NCI-H2029 (cell line): Measurements from ENCODE around the gene HADHA.

Experiments used
- DNase-seq: peaks from one replicate; lab custom pipeline; 2025; lab: John Stamatoyannopoulos, UW

The HADHA gene

DNA sequence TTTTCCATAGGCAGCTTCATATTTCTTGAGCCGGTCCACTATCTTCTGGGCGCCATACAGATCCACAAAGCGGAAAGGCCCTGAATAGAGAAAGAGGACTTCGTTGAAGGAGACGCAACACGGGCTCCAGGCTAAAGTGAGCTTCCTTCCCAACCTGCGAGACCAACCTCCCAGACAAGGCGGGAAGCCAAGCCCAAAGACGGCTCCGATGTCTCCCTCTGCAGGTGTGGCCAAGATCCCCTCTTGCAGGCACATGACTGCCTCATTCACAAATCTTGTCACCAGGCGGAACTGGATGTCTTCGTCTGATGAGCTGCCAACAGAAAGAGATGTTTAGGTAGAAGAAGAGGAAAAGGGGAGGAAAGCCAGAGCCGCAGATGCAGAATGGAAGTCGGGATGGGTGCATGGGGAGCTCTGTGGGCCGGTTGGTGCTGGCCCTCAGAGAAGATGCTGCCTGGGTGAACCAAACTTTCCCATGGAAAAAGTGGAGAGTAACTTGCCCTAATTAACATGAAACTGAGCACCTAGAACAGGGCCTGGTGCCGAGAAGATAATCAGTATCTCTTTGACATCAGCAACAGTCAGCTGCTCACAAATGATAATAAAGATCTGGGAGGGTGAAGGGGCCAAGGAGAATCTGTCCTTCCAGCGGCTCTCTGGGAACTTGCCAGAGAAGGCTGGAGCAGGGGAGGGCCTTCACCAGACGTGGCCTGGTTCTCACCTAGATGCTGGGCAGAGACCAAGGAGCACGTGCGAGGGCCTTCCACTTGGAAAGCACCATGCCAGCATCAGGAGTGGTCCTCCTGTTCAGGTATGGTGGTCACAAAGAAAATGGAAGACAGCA is 52.9 kb downstream of the HADHA start:
- no peak for DNase-seq

DNA sequence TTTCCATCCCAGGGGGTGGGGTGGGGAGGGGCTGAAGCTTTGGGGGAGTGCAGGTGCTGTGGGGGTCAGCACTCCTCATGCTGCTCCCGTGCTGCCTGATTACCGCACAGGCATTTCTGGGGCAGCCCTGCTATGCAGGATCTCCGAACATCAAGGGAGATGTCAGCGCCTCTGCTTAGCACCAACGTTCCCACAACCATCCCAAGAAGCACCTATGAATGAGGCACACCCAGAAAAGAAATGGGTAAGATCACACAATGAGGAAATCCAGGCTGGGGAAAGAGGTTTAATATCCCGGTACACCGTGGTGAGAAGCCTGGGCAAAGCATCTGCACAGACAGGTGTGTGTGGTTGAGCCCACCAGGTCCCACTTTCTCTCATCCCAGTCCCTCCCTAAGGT is 54.1 kb downstream of the HADHA start:
- no peak for DNase-seq

GRCh38 chr2:26189751-26190150 is 54.7 kb downstream of the HADHA start:
- no peak for DNase-seq

DNA sequence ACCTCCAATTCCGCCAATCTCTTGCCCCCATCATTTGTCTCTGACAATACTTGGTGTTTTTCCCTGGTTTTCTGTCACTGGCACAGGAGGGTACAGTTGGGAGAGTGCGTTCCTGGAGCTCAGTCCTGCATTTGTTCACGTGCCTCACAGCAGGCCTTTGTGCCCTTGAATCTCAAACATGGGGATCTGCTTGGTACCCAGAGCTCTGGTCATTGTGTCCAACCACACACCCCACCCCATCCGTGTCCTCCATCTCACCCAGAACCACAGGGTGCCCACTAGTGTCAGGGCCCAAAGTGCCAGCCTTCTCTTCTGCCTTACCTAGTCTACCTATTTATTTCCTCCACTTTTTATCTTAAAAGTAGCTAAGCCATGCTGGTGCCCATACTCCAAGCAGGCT is 55.3 kb downstream of the HADHA start:
- DNase-seq, result no peak

- DNase-seq, result no peak
These were observed 56.8 kb downstream of the HADHA start for GRCh38 chr2:26187537-26188104.

GRCh38 chr2:26187114-26187513 is 57.3 kb downstream of the HADHA start:
- no peak for DNase-seq

DNA sequence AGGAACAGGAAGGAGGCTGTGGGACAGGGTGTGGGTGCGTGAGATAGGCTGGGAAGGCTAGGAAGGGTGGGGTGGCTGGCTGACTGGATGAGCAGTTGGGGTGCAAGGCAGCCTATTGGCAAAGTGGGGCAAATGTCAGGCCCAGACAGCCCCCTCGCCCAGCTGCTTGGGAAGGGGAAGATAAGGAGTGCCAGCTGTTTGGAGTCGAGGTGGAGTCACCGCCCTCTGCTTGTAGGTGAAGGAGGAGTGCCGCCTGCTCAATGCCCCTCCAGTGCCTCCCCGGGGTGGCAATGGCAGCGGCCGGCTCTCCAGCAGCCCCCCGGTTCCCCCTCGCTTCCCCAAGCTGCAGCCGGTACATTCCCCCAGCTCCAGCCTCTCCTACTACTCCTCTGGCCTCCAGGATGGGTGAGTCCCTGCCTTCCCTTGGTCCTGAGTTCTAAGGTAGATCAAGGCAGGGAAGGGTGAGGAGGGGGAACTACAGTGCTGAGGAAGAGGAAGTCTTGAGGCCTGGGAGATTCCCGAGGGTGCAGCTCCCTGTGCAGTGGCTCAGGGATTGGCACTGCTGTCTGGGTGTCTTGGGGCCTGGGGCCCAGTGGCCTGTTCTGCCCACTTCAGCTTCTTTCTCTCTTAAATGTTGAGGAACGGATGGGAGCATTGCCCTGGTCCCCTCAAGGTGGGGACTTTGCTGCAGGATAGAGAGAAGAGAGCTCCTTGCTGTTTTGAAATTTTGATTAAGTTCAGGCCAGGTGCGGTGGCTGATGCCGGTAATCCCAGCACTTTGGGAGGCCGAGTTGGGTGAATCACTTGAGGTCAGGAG is 58.3 kb downstream of the HADHA start:
- no peak for DNase-seq

DNA sequence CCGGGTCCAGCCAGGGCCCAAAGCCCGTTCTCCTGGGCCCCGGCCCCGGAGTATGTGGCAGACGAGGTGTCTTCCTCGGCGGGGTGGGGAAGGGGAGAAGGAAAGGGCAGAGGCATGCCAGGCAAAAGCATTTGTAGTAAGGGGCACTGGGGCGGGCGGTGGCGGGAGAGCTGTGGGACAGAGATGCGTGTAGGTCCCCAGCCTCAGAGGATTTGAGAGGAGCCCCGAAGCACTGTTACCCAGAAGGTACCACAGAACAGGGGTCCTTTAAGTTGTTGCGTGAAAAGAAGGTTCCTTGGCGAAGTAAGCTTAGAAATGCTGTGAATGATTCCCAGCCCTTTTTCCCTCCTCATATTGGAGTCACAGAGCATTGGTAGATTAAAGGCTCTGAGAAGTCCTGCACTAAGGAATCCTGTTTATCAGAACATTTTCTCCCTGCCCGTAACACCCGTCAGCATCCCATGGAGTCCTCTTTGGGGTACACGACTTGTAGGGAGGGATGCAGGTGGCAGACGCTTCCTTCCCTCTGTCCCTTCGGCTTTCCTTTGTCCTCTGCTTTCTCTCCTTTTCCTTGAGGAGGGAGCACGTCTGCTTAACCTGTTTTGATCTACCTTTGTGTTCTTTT is 59.0 kb downstream of the HADHA start:
- DNase-seq, result no peak

GRCh38 chr2:26184555-26185303 is 59.7 kb downstream of the HADHA start:
- DNase-seq, result peak; percentile 42

- no peak for DNase-seq
These were observed 60.3 kb downstream of the HADHA start for GRCh38 chr2:26184121-26184520.

GRCh38 chr2:26182887-26183630 is 61.4 kb downstream of the HADHA start:
- DNase-seq, result no peak

GRCh38 chr2:26182441-26182840 is 62.0 kb downstream of the HADHA start:
- no peak for DNase-seq

DNA sequence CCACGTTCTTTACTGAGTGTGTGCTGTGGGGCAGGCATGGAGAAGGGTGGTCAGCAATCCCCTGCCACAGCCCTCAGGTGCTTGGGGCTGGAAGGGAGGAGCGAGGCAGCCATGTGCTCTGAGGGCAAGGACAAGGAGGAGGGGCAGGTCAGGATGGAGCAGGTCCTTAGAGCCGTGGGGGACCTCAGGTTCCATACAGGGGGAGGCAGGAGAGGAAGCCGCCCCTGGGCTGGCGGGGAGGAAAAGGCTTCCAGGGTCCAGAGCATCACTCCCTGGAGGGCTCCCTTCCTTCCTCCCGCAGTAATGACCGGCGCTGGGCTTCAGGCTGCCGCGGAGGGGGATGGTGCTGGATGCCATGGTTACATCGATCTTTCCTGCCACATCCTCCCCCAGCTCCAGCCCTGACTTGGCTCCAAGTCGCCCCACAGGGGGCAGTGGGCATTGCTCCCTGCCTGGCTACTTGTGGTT is 65.0 kb downstream of the HADHA start:
- no peak for DNase-seq

GRCh38 chr2:26178746-26179436 is 65.5 kb downstream of the HADHA start:
- no peak for DNase-seq

DNA sequence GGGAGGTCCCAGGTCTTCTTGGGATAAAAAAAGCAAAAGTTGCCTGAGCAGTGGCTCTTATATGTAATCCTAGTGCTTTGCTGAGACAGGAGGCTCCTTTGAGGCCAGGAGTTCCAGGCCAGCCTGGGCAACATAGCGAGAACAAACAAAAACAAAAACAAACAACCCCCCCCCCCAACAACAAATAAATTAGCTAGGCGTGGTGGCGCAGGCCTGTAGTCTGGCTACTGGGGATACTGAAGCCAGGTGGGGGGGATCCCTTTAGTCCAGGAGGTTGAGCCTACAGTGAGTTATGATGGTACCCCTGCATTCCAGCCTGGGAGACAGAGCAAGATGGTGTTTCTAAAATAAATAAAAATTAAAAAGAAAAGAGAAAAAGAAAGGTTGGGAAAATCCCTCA is 66.2 kb downstream of the HADHA start:
- DNase-seq, result no peak

DNA sequence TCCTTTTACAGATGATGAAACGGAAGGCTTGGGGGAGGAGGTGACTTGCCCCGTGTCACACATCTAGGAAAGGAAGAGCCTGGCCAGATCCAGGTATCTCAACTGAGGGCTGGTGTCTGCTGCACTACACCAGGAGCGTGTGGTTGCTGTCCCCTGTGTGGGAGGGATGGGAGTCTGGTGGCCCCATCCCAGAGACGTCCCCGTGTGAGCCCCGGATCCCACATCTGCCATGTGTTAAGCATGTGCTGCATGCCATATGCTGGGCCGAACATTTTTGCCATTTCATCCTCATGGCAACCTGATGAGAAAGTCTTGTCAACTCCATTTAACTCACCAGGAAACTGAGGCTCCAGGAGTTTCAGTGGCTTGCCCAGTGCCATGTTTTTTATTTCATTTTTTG is 67.3 kb downstream of the HADHA start:
- DNase-seq, result no peak

DNA sequence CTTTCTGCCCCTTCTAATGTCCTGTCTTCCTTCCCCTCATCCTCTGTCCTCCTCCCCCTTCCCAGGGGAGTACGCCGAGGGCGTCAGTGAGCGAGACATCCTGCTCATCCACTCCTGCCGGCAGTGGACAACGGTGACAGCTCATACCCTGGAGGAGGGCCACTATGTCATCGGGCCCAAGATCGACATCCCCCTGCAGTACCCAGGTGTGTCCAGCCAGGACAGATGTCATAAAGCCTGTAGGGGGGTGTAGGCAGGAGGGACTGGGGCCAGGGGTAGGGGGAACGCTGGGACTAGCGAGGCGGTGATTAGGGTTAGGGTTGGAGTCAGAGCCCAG is 68.2 kb downstream of the HADHA start:
- no peak for DNase-seq

GRCh38 chr2:26175466-26176278 is 68.8 kb downstream of the HADHA start:
- DNase-seq, result no peak

DNA sequence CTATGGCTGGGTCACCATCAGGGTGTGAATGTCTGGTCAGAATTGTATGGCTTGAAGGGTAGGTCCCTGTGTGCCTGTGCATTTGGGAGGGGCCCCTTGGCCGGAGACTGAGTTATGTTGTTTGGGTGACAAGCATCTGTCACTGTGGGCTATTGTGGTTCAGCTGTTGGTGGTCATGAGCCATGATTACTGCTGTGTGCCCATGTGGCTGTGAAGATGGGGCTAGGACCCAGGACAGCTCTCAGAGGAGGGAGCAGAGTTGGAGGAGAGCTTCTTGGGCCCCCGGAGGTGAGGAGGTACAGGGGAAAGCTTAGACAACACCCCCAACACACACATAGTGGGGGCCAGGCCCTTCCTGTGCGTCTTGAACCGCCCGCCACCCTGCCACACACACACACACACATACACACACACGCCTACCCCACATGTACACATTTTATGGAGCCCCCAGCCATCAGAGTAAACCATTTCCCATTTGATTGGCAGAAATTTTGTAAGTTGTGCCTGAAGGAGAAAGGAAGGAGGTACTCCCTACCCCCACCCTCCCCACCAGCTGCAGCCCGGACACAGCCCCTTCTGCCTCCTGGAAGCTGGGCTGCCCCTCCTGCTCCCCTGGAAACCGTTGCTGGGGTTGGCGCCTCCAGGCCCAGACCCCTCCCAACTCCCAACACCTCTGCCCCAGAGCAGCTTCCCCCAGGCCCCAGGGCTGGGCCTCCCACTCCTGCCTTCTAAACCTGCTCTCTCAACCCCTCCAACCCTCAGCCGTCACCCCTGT is 69.6 kb downstream of the HADHA start:
- DNase-seq, result no peak
